GM12875 (cell line): ENCODE measurements around the gene CCDC33.

Experiments
- H3K4me3 ChIP-seq: one replicate; pipeline ENCODE4 v1.5.1; 2011; ENCODE audit warnings: low read depth, low read length, control low read depth
- CTCF ChIP-seq: IDR thresholded peaks from 2 replicates; pipeline ENCODE4 v1.5.1; 2011; ENCODE audit warnings: low read depth, mild to moderate bottlenecking, control low read depth, inconsistent platforms, low read length, moderate library complexity, borderline replicate concordance; ENCODE audit not compliant: insufficient read depth

The CCDC33 gene

GRCh38 chr15:74281147-74282133, 45.3 kb downstream of the CCDC33 start:
- no peak for TF ChIP-seq CTCF
- no peak overlapping the region for H3K4me3 ChIP-seq

GRCh38 chr15:74283368-74283767, 47.2 kb downstream of the CCDC33 start:
- no peak overlapping the region for H3K4me3 ChIP-seq
- no peak for TF ChIP-seq CTCF

- no peak overlapping the region for H3K4me3 ChIP-seq
Measured at GRCh38 chr15:74289671-74290070, 53.5 kb downstream of the CCDC33 start.

GRCh38 chr15:74290645-74291044, 54.5 kb downstream of the CCDC33 start:
- no peak overlapping the region for H3K4me3 ChIP-seq
- TF ChIP-seq CTCF: no peak

More at GRCh38 chr15:74289671-74290070, 53.5 kb downstream of the CCDC33 start:
- TF ChIP-seq CTCF: no peak

GRCh38 chr15:74291101-74292071, 55.3 kb downstream of the CCDC33 start:
- TF ChIP-seq CTCF: no peak
- no peak overlapping the region for H3K4me3 ChIP-seq

- no peak for TF ChIP-seq CTCF
Measured at GRCh38 chr15:74293021-74293810, 57.1 kb downstream of the CCDC33 start.

More at GRCh38 chr15:74293021-74293810, 57.1 kb downstream of the CCDC33 start:
- no peak overlapping the region for H3K4me3 ChIP-seq
